Activated T-cell treated with anti-CD3 and anti-CD28 coated beads, Interleukin-2, amount 50 U/mL, for 4 hours (primary cell): Measurements from ENCODE around the gene LRRC74A. TPM values are rescaled to one million over a fixed set of nuclear protein-coding genes. Genes with fewer than 3 reads are reported as not detected.
"Not testable (repeated sequence)": the region's sequence is repeated elsewhere in the genome, so short reads cannot be mapped to it uniquely, and the experiment has no call there.

Source experiments
- ATAC-seq, 2 donors: fragments of 200-7000 bp; cut with Tn5 transposase; one replicate each; pipeline ENCODE4 v1.10.0; 2021
- DNase-seq: peaks from one replicate; pipeline ENCODE4 v3.0.0-alpha.2; 2020
- H3K27me3 Mint-ChIP-seq: one replicate; pipeline ENCODE4 v1.8.0; 2021; ENCODE audit warnings: low read depth, mixed read lengths
- H3K36me3 Mint-ChIP-seq: one replicate; pipeline ENCODE4 v1.8.0; 2022; ENCODE audit warnings: mixed read lengths; ENCODE audit not compliant: insufficient read depth
- H3K4me1 Mint-ChIP-seq: one replicate; pipeline ENCODE4 v1.8.0; 2021; ENCODE audit warnings: low read depth, mixed read lengths
- H3K4me3 Mint-ChIP-seq: one replicate; pipeline ENCODE4 v1.8.0; 2021; ENCODE audit warnings: mild to moderate bottlenecking, moderate library complexity, mixed read lengths
- H3K9me3 Mint-ChIP-seq: one replicate; pipeline ENCODE4 v1.8.0; 2021; ENCODE audit warnings: mixed read lengths
- total RNA-seq, 3 donors: library from RNA; stranded (reverse); gene quantifications; one replicate each; pipeline ENCODE4 v1.2.1, GENCODE V29; 2021

Gene LRRC74A
- total RNA-seq, 3 donors from 2014 or later, result not detected

- Mint-ChIP-seq H3K36me3 (no peaks in the 10 kb centered on the region), H3K27me3 (no peaks in the 10 kb centered on the region), H3K4me1 (peaks cover 29% of the 10 kb centered on the region), H3K4me3 (peak overlapping the region; percentile 41), H3K9me3 (no peaks in the 10 kb centered on the region)
- DNase-seq (peak; percentile 81), ATAC-seq (peak; percentile 99 to 100)
These were observed 78.7 kb downstream of the LRRC74A start for GRCh38 chr14:76904740-76905569.

DNA sequence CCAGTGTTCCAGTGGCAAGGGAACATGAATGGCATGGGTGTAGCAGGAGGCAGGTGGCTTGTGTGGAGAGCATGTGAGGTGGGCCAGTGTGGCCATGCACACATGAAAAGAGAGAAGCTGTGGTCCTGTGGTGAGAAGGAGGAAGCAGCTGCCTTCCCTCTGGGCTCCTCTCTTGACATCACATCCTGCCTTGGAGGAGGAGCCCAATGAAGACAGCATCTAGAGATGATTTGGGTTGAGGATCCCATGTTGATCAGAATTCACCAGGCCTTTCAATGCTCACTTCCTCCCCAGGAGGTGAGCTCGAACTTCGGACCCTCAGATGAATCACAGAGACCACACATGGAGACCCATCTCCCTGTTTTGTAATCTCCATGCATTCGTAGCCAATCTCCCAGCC lies 82.6 kb downstream of the LRRC74A start:
- DNase-seq (no peak), ATAC-seq (no peak)
- no peaks in the 10 kb centered on the region for H3K36me3 Mint-ChIP-seq
- H3K27me3 Mint-ChIP-seq, result no peaks in the 10 kb centered on the region
- H3K4me3 Mint-ChIP-seq, result no peak overlapping the region
- H3K9me3 Mint-ChIP-seq, result no peaks in the 10 kb centered on the region
- peaks cover 32% of the 10 kb centered on the region for H3K4me1 Mint-ChIP-seq

GRCh38 chr14:76909266-76909665 lies 83.1 kb downstream of the LRRC74A start:
- DNase-seq (no peak), ATAC-seq (no peak)
- peaks cover 28% of the 10 kb centered on the region for H3K4me1 Mint-ChIP-seq
- H3K9me3 Mint-ChIP-seq, result no peaks in the 10 kb centered on the region
- H3K27me3 Mint-ChIP-seq, result no peaks in the 10 kb centered on the region
- H3K4me3 Mint-ChIP-seq, result no peak overlapping the region
- no peaks in the 10 kb centered on the region for H3K36me3 Mint-ChIP-seq

DNA sequence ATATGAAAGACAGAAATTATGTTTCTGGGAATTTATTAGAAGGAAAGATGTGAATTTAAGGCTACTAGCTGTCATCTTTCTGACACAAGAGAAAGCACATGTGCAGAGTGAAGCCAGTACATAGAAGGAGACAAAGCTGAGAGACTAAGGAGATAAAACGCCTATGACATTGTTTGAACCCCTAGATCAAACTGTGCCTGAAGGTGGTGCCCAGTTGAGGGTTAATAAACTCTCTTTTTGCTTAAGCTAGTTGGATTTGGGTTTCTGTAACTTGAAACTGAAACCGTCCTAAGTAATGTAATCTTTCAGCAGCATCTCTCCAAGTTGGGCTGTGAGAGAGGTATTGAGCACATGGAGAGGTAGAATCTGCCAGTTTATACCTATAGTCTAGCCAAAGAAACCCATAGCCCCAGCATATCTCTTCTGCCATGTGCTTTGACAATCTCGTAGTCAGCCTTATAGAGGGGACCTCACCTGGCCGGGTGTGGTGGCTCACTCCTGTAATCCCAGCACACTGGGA lies 84.2 kb downstream of the LRRC74A start:
- H3K36me3 Mint-ChIP-seq, result no peaks in the 10 kb centered on the region
- H3K4me3 Mint-ChIP-seq, result no peak overlapping the region
- H3K27me3 Mint-ChIP-seq, result no peaks in the 10 kb centered on the region
- DNase-seq, result no peak
- no peak for ATAC-seq
- H3K4me1 Mint-ChIP-seq, result peaks cover 20% of the 10 kb centered on the region
- H3K9me3 Mint-ChIP-seq, result no peaks in the 10 kb centered on the region

GRCh38 chr14:76911473-76911872 lies 85.3 kb downstream of the LRRC74A start:
- H3K4me1 Mint-ChIP-seq, result peaks cover 20% of the 10 kb centered on the region
- ATAC-seq, result no peak
- DNase-seq, result no peak
- H3K27me3 Mint-ChIP-seq, result no peaks in the 10 kb centered on the region
- no peaks in the 10 kb centered on the region for H3K36me3 Mint-ChIP-seq
- no peak overlapping the region for H3K4me3 Mint-ChIP-seq
- H3K9me3 Mint-ChIP-seq, result no peaks in the 10 kb centered on the region

DNA sequence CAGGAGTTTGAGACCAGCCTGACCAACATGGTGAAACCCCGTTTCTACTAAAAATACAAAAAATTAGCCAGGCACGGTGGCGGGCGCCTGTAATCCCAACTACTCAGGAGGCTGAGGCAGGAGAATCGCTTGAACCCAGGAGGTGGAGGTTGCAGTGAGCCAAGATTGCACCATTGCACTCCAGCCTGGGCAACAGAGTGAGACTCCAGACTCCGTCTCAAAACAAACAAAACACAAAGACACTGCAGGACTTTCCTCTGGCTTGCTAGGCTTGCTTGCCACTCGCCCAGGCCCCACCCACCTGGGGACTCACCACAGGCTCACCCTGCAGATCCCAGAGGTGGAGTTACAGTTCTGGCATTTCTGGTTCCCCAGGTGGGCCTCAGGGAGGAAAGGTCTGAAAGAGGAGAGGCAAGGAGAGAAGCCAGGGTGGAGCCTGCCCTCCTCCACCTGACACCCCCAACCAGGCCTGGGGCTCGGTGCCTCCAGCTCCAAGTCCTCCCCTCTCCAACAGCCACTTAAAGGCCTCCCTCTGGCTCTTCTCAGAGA lies 88.4 kb downstream of the LRRC74A start:
- not testable (repeated sequence) for DNase-seq, ATAC-seq, H3K36me3 Mint-ChIP-seq, H3K4me3 Mint-ChIP-seq, H3K27me3 Mint-ChIP-seq, H3K9me3 Mint-ChIP-seq
- H3K4me1 Mint-ChIP-seq, result peaks cover 23% of the 10 kb centered on the region

DNA sequence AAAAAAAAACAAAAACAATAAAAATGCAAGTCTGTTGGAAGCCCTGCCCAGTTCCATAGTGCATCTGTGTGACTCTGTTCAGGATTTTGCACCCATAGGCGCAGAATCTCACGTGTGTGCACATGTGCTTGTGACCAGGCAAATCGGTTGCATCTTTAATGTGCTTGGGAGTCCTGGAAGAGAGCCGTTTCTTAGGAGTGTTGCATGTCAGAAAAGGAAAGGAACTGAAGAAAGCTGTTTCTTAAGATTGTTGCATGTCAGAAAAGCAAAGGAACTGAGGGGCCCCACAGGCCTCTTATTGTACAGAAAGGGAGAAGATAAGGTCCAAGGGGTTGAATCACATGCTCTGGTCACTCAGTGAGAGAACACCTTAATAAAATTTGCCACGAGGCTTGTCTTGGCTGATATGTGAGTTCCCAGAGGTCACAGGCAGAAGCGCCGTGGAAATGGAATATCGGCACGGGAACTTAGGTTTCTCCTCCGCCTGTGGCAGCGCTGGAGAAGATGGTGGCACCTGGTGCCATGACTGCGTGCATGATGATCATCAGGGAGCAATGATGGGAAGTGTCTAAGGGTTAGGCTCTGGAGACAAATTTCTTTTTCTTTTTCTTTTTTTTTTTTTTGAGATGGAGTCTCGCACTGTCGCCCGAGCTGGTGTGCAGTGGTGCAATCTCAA lies 90.0 kb downstream of the LRRC74A start:
- DNase-seq, result no peak
- Mint-ChIP-seq H3K27me3 (no peaks in the 10 kb centered on the region), H3K36me3 (no peaks in the 10 kb centered on the region), H3K9me3 (no peaks in the 10 kb centered on the region), H3K4me3 (no peak overlapping the region), H3K4me1 (peaks cover 38% of the 10 kb centered on the region)
- no peak for ATAC-seq

DNA sequence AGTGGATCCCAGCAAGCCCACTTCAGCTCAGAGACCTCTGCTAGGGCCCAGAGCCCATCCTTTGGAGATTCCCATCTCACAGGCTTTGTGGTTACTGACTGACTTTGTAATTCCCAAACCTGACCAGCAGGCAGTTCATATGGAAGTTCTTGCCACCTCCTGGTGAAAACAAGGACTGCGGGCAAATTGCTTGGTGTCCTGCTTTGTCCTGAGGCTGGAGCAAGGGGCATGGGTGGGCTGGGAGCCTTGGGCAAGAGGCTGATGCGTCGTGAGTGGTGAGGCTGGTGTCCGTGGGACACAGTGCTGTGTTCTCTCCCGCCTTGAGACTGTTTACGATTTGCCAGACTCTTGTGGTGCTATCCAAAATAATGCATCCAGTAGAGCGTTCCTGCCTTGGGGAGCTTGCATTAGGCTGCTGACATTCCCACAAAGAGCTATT lies 91.0 kb downstream of the LRRC74A start:
- DNase-seq, result no peak
- Mint-ChIP-seq H3K4me3 (no peak overlapping the region), H3K4me1 (peaks cover 43% of the 10 kb centered on the region), H3K9me3 (no peaks in the 10 kb centered on the region), H3K27me3 (no peaks in the 10 kb centered on the region), H3K36me3 (no peaks in the 10 kb centered on the region)
- ATAC-seq, result no peak

DNA sequence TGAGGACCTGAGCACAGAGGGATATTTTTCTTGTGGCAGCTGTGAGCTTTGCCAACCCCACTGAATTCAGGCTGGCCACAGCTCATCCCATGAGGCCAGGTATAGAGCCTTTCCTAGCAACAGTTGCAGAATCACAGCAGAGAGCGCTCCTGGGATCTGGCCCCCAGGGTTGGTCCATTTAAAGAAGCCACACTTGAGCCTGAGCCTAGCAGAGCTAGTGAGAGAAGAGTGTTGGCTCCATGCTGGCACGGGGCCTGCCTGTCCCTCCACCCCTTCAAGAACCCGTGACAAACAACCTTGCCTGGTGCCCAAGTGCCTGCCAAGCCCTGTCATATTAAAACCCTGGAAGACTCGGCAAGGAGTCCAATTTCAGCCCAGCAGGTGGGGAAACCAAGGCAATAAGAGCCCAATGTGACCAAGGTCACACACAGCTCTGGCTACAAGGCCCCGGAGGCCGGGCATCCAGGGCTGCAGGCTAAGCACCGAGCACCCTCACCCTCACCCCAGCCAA lies 91.6 kb downstream of the LRRC74A start:
- no peak for ATAC-seq
- H3K4me1 Mint-ChIP-seq, result peaks cover 47% of the 10 kb centered on the region

GRCh38 chr14:76918256-76918781 lies 92.1 kb downstream of the LRRC74A start:
- ATAC-seq, result no peak
- H3K36me3 Mint-ChIP-seq, result no peaks in the 10 kb centered on the region
- no peaks in the 10 kb centered on the region for H3K27me3 Mint-ChIP-seq
- no peak for DNase-seq
- H3K4me3 Mint-ChIP-seq, result no peak overlapping the region
- H3K4me1 Mint-ChIP-seq, result peaks cover 46% of the 10 kb centered on the region
- H3K9me3 Mint-ChIP-seq, result no peaks in the 10 kb centered on the region

More for the DNA sequence above, 91.6 kb downstream of the LRRC74A start:
- no peaks in the 10 kb centered on the region for H3K36me3 Mint-ChIP-seq
- H3K27me3 Mint-ChIP-seq, result no peaks in the 10 kb centered on the region
- no peak for DNase-seq
- no peaks in the 10 kb centered on the region for H3K9me3 Mint-ChIP-seq
- no peak overlapping the region for H3K4me3 Mint-ChIP-seq

DNA sequence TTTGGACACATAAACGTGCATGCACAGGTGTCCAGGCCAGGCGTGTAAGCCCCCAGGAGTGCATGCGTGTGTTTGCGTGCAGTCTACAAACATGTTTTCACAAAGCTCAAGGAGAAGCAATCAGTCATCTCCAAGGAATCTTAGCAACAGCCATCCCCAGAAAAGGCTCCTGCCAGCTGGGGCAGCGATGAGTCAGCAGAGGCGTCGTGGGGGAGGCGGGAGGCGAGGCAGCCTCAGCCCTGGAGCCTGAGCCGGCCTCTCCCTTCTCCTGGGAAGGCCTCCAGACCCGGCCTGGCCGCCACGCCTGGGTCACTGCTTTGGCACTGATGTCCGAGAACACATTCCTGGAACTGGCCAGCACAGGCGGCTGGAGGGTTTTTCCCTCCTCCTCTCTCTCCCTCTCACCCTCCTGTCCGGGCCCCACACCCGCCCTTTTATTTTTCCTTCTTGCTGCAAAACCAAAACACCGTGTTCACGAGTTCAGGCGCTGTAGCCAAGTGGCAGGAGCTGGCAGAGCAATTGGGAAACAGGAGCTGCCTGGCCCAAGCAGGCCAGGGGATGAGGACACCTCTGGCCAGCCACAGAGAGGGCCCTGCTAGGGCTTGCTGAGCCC lies 92.7 kb downstream of the LRRC74A start:
- H3K4me1 Mint-ChIP-seq, result peaks cover 41% of the 10 kb centered on the region
- no peaks in the 10 kb centered on the region for H3K36me3 Mint-ChIP-seq
- no peak for ATAC-seq
- no peak overlapping the region for H3K4me3 Mint-ChIP-seq
- no peaks in the 10 kb centered on the region for H3K27me3 Mint-ChIP-seq
- H3K9me3 Mint-ChIP-seq, result no peaks in the 10 kb centered on the region
- no peak for DNase-seq
